Fibroblast of the aortic adventitia (primary cell): ENCODE data around the gene TBXAS1. TPM values are rescaled to one million over a fixed set of nuclear protein-coding genes. Genes with fewer than 3 reads are reported as not detected.
A peak's percentile ranks its signal among the peaks of the same experiment; 100 is the strongest.

Experiments
- DNase-seq: peaks from one replicate; pipeline ENCODE4 v3.0.0-alpha.2; 2010; ENCODE audit warnings: low read depth
- H3K4me3 ChIP-seq: 2 replicates; pipeline ENCODE4 v1.5.1; 2011; ENCODE audit warnings: low read depth, mild to moderate bottlenecking, control low read depth, low read length, moderate library complexity
- total RNA-seq: library from RNA; depleted of rRNA; stranded (reverse); fragments of >200 nt; gene quantifications from 2 replicates; pipeline ENCODE4 v1.2.3, GENCODE V29; 2012; ENCODE audit warnings: low replicate concordance
- TF ChIP-seq, protein P1 (sequence below): IDR thresholded peaks from 2 replicates; pipeline ENCODE4 v1.5.1; 2011; ENCODE audit warnings: mild to moderate bottlenecking, low read length, control low read depth, inconsistent platforms; ENCODE audit not compliant: insufficient read depth

TBXAS1 gene
- total RNA-seq, 1 donor, result 2.4 TPM

DNA sequence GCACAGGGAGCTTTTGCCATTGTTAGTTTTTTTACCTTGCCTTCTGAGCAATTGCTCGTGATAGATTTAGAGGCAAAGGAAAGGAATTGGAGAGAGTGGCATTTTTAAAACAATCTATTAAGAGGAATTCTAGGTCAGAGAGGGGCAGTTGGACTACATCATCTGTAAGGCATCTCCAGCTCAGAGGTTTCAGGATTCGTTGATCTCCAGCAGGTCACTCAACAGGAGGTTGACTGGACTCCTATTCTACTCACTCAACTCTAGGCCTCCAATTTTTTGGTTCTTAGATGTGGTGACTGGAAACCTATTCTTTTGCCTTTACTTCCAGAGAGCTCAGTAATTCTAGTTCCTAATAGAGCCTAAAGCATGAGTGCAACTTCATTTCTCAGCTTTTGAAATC, 42.8 kb downstream of the TBXAS1 start:
- DNase-seq, result peak; percentile 30
- TF ChIP-seq, protein P1, sequence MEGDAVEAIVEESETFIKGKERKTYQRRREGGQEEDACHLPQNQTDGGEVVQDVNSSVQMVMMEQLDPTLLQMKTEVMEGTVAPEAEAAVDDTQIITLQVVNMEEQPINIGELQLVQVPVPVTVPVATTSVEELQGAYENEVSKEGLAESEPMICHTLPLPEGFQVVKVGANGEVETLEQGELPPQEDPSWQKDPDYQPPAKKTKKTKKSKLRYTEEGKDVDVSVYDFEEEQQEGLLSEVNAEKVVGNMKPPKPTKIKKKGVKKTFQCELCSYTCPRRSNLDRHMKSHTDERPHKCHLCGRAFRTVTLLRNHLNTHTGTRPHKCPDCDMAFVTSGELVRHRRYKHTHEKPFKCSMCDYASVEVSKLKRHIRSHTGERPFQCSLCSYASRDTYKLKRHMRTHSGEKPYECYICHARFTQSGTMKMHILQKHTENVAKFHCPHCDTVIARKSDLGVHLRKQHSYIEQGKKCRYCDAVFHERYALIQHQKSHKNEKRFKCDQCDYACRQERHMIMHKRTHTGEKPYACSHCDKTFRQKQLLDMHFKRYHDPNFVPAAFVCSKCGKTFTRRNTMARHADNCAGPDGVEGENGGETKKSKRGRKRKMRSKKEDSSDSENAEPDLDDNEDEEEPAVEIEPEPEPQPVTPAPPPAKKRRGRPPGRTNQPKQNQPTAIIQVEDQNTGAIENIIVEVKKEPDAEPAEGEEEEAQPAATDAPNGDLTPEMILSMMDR, result no peak
- no peak overlapping the region for H3K4me3 ChIP-seq

DNA sequence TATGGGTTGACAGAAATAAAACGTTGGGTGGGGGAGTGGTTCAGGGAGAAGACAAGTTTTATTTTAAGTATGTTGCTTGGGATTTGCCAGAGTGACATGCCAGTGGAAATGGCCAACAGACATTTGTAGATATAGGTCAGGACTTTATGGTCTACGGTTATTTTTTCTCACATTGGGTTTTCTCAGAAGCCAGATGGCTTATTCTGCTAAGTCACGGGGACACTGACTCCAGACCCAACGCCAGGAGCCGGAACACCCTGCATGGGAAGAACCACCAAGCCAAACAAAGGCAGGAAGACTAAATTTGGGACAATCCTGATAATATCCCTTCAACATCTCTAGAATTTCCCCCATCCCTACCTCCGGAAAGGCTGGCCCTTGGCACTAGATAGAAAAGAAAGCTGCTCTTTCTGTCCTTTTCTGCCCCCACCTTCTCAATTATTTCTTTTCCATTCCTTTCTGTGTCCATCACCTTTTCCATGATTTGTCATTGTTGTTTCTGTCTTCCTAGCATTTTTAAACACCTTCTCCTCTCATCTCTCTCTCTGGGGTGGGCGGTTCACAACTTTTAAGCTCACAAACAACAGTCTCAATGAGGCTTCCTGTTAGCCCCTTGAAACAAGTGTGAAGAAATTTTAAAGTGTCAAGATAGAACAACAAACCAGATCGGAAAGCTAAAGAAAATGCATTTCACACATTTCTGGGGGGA, 44.7 kb downstream of the TBXAS1 start:
- TF ChIP-seq, protein P1, result no peak
- DNase-seq, result no peak
- no peak overlapping the region for H3K4me3 ChIP-seq

DNA sequence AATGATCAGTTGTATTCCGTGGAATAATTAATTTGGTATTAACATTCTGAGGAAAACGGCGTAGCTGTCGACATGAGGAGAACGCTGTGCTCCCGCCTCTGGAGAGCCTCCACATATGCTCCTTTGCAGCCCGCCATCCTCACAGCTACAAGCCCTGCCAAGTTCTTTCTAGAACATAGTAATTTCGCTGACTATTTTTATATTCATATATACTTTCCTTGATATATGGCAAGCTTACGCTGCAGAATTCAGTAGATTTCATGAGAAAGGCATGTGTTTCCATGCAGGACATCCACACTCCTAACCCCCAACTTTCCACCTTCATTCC, 45.2 kb downstream of the TBXAS1 start:
- no peak overlapping the region for H3K4me3 ChIP-seq
- DNase-seq, result no peak
- TF ChIP-seq, protein P1, result no peak

DNA sequence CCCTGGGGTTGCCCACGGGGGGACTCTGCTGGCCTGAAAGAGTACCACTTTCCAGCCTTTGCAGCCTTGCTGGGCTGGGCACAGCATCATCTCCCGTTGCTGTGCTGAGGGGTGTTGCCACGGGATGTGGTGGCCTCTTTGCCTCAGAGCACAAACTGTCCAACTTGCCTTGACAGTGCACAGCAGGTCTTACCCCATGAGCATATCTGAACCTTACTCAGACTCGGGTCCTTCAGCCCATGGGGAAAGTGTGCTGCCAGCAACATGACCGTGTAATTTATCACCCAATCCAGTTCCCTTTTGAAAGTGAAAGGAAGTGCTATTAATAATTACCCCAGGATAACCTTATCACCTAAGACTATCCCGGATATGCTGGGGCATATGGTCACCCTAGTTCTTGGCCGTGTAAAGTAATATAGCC, 46.8 kb downstream of the TBXAS1 start:
- H3K4me3 ChIP-seq, result no peak overlapping the region
- no peak for DNase-seq
- TF ChIP-seq, protein P1, result no peak

DNA sequence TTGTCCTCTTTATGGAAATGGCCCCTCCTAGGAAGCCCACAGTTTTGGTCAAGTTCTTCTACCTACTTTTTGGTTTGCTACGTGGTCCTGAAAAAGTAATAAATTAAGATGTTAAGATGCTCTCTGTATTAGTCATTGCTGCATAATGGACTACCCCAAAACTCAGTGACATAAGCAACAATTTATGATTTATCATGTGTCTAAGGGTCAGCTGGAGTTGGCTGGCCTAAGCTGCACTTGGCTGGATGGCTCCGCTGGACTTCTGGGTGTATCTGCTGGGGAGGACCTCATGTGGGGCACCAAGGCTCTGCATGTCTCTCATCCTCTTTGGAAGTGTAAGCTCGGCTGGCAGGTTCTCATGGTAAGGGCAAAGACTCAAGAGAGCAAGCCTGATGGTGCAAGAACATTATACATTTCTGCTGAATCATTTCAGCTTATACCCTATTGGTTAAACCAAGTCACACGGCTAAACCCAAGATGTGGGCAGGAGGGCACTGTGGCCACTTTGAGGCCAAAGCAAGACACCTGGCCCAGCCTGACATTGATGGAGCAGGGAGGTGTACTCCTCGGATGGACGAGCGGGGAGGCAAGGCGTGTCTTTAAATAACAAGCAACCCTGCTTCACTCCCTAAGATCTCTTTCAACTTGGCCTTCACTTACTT, 47.7 kb downstream of the TBXAS1 start:
- no peak overlapping the region for H3K4me3 ChIP-seq
- TF ChIP-seq, protein P1, result no peak
- peak; percentile 44 for DNase-seq

DNA sequence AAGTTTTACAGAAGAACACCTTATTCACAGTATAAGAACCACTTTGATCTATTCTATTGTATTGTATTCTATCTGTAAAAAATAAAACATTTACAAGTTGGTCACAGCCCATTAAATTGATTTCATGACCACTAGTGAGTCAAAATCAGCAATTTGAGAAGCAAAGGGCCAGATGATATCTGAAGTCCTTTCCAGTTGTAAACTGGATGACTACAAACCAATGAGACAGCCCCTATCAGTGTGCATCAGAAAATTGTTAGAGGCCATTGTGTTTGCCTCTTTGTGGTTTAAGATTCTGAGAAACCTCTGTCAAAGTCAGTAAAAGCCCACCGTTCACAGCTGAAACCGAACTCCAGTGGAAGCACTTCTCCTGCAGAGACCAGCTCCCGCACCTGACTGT, 54.8 kb downstream of the TBXAS1 start:
- no peak for DNase-seq
- TF ChIP-seq, protein P1, result no peak
- H3K4me3 ChIP-seq, result no peak overlapping the region
